Measurements from ENCODE around the gene GJA3.

DNA sequence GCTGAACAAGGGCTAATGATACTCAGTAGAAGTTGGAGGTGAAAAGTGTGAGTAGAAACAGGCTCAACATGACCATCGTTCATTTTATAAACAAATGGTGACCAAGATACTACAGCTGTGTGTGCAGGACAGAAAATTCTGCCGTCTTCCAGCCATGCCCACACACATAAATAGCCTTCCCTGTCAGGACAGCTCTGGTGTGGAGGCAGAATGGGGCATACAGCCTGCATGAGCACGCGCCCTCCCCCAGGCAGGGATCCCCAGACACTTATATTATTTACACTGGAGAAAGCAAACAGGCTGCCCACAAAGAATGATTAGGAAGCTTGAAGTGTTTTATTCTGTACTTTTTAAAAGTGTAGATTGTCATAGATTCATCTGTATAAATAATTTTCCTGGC is 20.4 kb downstream of the GJA3 start:
- TF ChIP-seq, protein P1, sequence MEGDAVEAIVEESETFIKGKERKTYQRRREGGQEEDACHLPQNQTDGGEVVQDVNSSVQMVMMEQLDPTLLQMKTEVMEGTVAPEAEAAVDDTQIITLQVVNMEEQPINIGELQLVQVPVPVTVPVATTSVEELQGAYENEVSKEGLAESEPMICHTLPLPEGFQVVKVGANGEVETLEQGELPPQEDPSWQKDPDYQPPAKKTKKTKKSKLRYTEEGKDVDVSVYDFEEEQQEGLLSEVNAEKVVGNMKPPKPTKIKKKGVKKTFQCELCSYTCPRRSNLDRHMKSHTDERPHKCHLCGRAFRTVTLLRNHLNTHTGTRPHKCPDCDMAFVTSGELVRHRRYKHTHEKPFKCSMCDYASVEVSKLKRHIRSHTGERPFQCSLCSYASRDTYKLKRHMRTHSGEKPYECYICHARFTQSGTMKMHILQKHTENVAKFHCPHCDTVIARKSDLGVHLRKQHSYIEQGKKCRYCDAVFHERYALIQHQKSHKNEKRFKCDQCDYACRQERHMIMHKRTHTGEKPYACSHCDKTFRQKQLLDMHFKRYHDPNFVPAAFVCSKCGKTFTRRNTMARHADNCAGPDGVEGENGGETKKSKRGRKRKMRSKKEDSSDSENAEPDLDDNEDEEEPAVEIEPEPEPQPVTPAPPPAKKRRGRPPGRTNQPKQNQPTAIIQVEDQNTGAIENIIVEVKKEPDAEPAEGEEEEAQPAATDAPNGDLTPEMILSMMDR (IDR thresholded peaks at IDR 0.05) = no peak
- no peak for TF ChIP-seq ZFX (IDR thresholded peaks at IDR 0.05; ENCODE audit: borderline replicate concordance)
